ENCODE data around the gene TTC27.
"Not testable (repeated sequence)": the region's sequence is repeated elsewhere in the genome, so short reads cannot be mapped to it uniquely, and the experiment has no call there.

TTC27 gene

DNA sequence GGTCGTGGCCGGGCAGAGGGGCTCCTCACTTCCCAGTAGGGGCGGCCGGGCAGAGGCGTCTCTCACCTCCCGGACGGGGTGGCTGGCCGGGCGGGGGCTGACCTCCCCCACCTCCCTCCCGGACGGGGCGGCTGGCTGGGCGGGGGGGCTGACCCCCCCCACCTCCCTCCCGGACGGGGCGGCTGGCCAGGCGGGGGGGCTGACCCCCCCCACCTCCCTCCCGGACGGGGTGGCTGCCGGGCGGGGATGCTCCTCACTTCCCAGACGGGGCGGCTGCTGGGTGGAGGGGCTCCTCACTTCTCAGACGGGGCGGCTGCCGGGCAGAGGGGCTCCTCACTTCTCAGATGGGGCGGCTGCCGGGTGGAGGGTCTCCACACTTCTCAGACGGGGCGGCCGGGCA lies 126.8 kb downstream of the TTC27 start:
- not testable (repeated sequence) for H3K9me3 ChIP-seq (ENCODE audit: insufficient read depth, low read depth, low read length); H3K4me1 ChIP-seq (ENCODE audit: insufficient read depth, low read length); H3K4me3 ChIP-seq (ENCODE audit: low read length); H3K9ac ChIP-seq (ENCODE audit: low read depth, low read length); H3K27me3 ChIP-seq (ENCODE audit: insufficient read depth, low read length); H3K27ac ChIP-seq (ENCODE audit: low read depth, low read length)
- 87% methylated on average over 28 of the region's 31 CpGs for WGBS
- H3K36me3 ChIP-seq (ENCODE audit: insufficient read depth, low read length) = peaks cover 14% of the 10 kb centered on the region

DNA sequence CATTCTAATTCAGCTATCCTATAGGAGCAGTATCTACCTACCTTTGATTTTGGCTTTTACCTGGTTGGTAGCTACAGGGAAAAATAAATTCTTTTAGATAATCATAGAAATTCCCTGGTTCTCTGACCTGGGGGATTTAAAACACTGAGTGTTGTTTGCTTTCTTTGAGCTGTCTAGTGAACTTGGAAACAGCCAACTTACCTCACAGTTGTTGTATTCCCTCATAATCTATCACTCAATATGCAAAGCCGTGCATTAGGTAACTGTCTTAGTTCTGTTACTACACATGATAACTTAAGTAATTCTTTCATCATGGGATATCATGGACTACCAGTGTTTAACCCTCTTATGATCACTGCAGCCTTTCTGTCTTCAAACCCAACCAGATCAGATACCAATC lies 127.8 kb downstream of the TTC27 start:
- 100% methylated on average over 1 of the region's 1 CpG for WGBS
- Histone ChIP-seq H3K27ac (ENCODE audit: low read depth, low read length) (no peak overlapping the region), H3K4me3 (ENCODE audit: low read length) (no peak overlapping the region), H3K36me3 (ENCODE audit: insufficient read depth, low read length) (peaks cover 18% of the 10 kb centered on the region), H3K9ac (ENCODE audit: low read depth, low read length) (no peak overlapping the region), H3K4me1 (ENCODE audit: insufficient read depth, low read length) (no peaks in the 10 kb centered on the region), H3K9me3 (ENCODE audit: insufficient read depth, low read depth, low read length) (no peaks in the 10 kb centered on the region), H3K27me3 (ENCODE audit: insufficient read depth, low read length) (no peaks in the 10 kb centered on the region)

DNA sequence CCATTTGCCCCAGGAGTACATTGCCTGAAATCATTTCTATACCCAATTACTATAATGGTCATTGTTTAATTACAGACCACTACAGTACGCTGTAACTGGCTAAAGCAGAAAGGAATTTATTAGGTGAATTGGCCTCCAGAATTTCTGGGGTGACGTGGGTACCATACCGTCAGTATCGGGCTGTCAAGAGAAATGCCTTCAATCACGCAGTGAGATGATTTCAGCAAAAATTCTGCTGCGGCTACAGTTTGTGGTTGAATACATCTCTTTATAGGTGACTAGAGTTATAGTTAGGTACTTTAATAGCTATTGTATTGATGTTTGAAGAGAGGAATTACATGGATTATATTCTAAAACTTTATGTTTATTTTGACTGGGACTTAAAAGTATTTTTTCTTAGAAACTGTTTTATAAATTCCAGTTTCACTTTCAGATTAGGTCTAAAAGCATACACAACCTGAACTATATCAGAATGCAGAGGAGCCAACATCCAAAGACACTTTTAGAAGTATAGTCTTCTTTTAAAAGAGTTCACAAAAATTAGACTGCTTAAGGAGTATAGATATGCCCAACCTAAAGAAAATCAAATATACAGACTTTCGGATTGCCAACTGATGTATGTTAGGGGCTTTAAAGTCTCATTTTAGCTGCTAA lies 128.4 kb downstream of the TTC27 start:
- no peaks in the 10 kb centered on the region for H3K4me1 ChIP-seq (ENCODE audit: insufficient read depth, low read length)
- peaks cover 18% of the 10 kb centered on the region for H3K36me3 ChIP-seq (ENCODE audit: insufficient read depth, low read length)
- H3K27me3 ChIP-seq (ENCODE audit: insufficient read depth, low read length) = no peaks in the 10 kb centered on the region
- no peak overlapping the region for H3K9ac ChIP-seq (ENCODE audit: low read depth, low read length)
- no peaks in the 10 kb centered on the region for H3K9me3 ChIP-seq (ENCODE audit: insufficient read depth, low read depth, low read length)
- 95% methylated on average over 7 of the region's 7 CpGs for WGBS
- no peak overlapping the region for H3K4me3 ChIP-seq (ENCODE audit: low read length)
- H3K27ac ChIP-seq (ENCODE audit: low read depth, low read length) = no peak overlapping the region

DNA sequence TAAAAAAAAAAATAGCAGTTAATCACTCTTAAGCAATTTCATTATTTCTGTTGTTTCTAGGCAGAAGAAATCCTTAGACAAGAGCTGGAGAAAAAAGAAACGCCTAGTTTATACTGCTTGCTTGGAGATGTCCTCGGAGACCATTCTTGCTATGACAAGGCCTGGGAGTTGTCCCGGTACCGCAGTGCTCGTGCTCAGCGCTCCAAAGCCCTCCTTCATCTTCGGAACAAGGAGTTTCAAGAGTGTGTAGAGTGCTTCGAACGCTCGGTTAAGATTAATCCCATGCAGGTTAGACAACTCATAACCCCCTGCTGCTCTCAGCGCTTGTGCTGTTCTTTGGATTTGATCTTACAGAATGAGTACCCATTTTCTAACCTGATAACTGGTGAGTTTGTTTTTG lies 130.4 kb downstream of the TTC27 start:
- no peaks in the 10 kb centered on the region for H3K27me3 ChIP-seq (ENCODE audit: insufficient read depth, low read length)
- no peaks in the 10 kb centered on the region for H3K4me1 ChIP-seq (ENCODE audit: insufficient read depth, low read length)
- H3K9me3 ChIP-seq (ENCODE audit: insufficient read depth, low read depth, low read length) = no peaks in the 10 kb centered on the region
- no peak overlapping the region for H3K27ac ChIP-seq (ENCODE audit: low read depth, low read length)
- 97% methylated on average over 11 of the region's 11 CpGs for WGBS
- peaks cover 18% of the 10 kb centered on the region for H3K36me3 ChIP-seq (ENCODE audit: insufficient read depth, low read length)
- no peak overlapping the region for H3K4me3 ChIP-seq (ENCODE audit: low read length)
- H3K9ac ChIP-seq (ENCODE audit: low read depth, low read length) = no peak overlapping the region

- H3K4me1 ChIP-seq (ENCODE audit: insufficient read depth, low read length) = no peaks in the 10 kb centered on the region
- WGBS = 97% methylated on average over 4 of the region's 4 CpGs
- H3K9ac ChIP-seq (ENCODE audit: low read depth, low read length) = no peak overlapping the region
- H3K4me3 ChIP-seq (ENCODE audit: low read length) = no peak overlapping the region
- no peaks in the 10 kb centered on the region for H3K27me3 ChIP-seq (ENCODE audit: insufficient read depth, low read length)
- no peak overlapping the region for H3K27ac ChIP-seq (ENCODE audit: low read depth, low read length)
- H3K9me3 ChIP-seq (ENCODE audit: insufficient read depth, low read depth, low read length) = no peaks in the 10 kb centered on the region
- peaks cover 18% of the 10 kb centered on the region for H3K36me3 ChIP-seq (ENCODE audit: insufficient read depth, low read length)
Observed at GRCh38 chr2:32760628-32761027, 132.8 kb downstream of the TTC27 start.

DNA sequence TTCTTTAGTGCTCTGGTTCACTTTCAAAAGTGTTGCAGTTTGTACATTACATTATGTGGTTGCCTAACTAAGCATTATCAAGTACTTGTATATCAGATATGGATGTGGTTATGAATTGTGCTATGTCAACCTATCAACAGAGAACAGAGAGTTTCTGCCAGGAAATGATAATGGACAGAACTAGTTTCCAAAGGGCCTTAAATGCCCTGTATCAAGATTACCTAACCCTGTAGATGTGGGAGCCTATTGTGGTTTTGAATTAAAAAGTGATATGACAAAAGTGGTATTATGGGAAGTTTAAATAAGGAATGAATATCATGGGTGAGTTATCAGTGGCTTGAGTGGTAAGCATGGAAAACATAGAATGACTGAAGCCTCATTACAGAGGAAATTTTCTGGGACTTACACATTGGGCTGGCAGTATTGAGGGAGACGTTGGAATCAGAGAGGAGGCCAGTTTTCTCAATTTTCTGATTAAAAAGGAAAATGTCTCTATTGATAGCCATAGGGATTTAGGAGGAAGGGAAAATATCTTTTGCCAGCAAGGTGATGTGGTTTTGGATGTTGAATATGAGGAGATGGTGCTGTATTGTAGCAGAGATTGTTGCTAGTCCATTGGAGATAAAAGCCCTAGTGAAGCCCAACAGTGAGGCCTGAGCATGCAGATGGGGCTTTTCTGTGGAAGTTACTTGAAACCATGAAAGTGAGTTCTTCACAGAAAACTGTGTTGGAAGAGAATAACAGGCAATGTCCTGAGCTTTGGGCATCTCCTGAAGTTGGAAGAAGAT lies 140.7 kb downstream of the TTC27 start:
- Histone ChIP-seq H3K27me3 (ENCODE audit: insufficient read depth, low read length) (no peaks in the 10 kb centered on the region), H3K4me3 (ENCODE audit: low read length) (no peak overlapping the region), H3K36me3 (ENCODE audit: insufficient read depth, low read length) (0 out of 2 replicates have a peak, but pooled peaks cover 4% of the 10 kb centered on the region), H3K4me1 (ENCODE audit: insufficient read depth, low read length) (peaks cover 7% of the 10 kb centered on the region; the same call in 1 of the 2 replicates), H3K9ac (ENCODE audit: low read depth, low read length) (no peak overlapping the region), H3K27ac (ENCODE audit: low read depth, low read length) (no peak overlapping the region), H3K9me3 (ENCODE audit: insufficient read depth, low read depth, low read length) (no peaks in the 10 kb centered on the region)
- WGBS = 87% methylated on average over 1 of the region's 1 CpG

GRCh38 chr2:32770360-32770759 lies 142.5 kb downstream of the TTC27 start:
- 93% methylated on average over 5 of the region's 5 CpGs for WGBS
- Histone ChIP-seq H3K27ac (ENCODE audit: low read depth, low read length) (no peak overlapping the region), H3K27me3 (ENCODE audit: insufficient read depth, low read length) (no peaks in the 10 kb centered on the region)

GRCh38 chr2:32772638-32773447 lies 145.0 kb downstream of the TTC27 start:
- H3K36me3 ChIP-seq (ENCODE audit: insufficient read depth, low read length) = no peaks in the 10 kb centered on the region
- H3K4me1 ChIP-seq (ENCODE audit: insufficient read depth, low read length) = peaks cover 7% of the 10 kb centered on the region; the same call in 1 of the 2 replicates
- 51% methylated on average over 4 of the region's 6 CpGs for WGBS
- H3K27me3 ChIP-seq (ENCODE audit: insufficient read depth, low read length) = no peaks in the 10 kb centered on the region
- no peaks in the 10 kb centered on the region for H3K9me3 ChIP-seq (ENCODE audit: insufficient read depth, low read depth, low read length)
- no peak overlapping the region for H3K4me3 ChIP-seq (ENCODE audit: low read length)
- no peak overlapping the region for H3K9ac ChIP-seq (ENCODE audit: low read depth, low read length)
- H3K27ac ChIP-seq (ENCODE audit: low read depth, low read length) = no peak overlapping the region

More at GRCh38 chr2:32770360-32770759, 142.5 kb downstream of the TTC27 start:
- Histone ChIP-seq H3K4me1 (ENCODE audit: insufficient read depth, low read length) (peaks cover 7% of the 10 kb centered on the region; the same call in 1 of the 2 replicates), H3K9ac (ENCODE audit: low read depth, low read length) (no peak overlapping the region), H3K36me3 (ENCODE audit: insufficient read depth, low read length) (0 out of 2 replicates have a peak, but pooled peaks cover 4% of the 10 kb centered on the region), H3K9me3 (ENCODE audit: insufficient read depth, low read depth, low read length) (no peaks in the 10 kb centered on the region), H3K4me3 (ENCODE audit: low read length) (no peak overlapping the region)

DNA sequence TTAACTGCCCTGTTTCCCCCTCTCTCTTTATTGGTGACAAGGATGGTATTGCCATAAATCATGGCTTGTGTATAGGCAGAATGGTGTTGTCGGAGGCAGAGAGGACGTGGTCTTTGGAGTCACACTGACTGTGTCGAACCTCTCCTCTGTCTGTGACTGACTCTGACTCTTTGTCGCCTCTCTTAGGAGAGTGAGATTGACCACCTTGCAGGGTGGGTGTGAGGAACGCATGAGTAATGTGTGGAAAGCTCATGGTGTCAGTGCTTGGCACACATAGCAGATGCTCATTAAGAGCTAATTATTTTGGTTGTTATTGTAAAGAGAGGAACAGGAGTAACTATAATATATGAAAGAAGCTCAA lies 145.6 kb downstream of the TTC27 start:
- H3K9ac ChIP-seq (ENCODE audit: low read depth, low read length) = no peak overlapping the region
- H3K4me1 ChIP-seq (ENCODE audit: insufficient read depth, low read length) = peaks cover 7% of the 10 kb centered on the region; the same call in 1 of the 2 replicates
- 79% methylated on average over 5 of the region's 5 CpGs for WGBS
- H3K27me3 ChIP-seq (ENCODE audit: insufficient read depth, low read length) = no peaks in the 10 kb centered on the region
- H3K27ac ChIP-seq (ENCODE audit: low read depth, low read length) = no peak overlapping the region
- no peaks in the 10 kb centered on the region for H3K9me3 ChIP-seq (ENCODE audit: insufficient read depth, low read depth, low read length)
- H3K4me3 ChIP-seq (ENCODE audit: low read length) = no peak overlapping the region
- no peaks in the 10 kb centered on the region for H3K36me3 ChIP-seq (ENCODE audit: insufficient read depth, low read length)

GRCh38 chr2:32775954-32776353 lies 148.1 kb downstream of the TTC27 start:
- H3K27me3 ChIP-seq (ENCODE audit: insufficient read depth, low read length) = no peaks in the 10 kb centered on the region
- WGBS = 92% methylated on average over 1 of the region's 1 CpG
- H3K27ac ChIP-seq (ENCODE audit: low read depth, low read length) = no peak overlapping the region
- peaks cover 7% of the 10 kb centered on the region; the same call in 1 of the 2 replicates for H3K4me1 ChIP-seq (ENCODE audit: insufficient read depth, low read length)
- no peak overlapping the region for H3K9ac ChIP-seq (ENCODE audit: low read depth, low read length)
- 0 out of 2 replicates have a peak, but pooled peaks cover 6% of the 10 kb centered on the region for H3K9me3 ChIP-seq (ENCODE audit: insufficient read depth, low read depth, low read length)
- H3K36me3 ChIP-seq (ENCODE audit: insufficient read depth, low read length) = peaks cover 8% of the 10 kb centered on the region; the same call in 1 of the 2 replicates
- no peak overlapping the region for H3K4me3 ChIP-seq (ENCODE audit: low read length)

DNA sequence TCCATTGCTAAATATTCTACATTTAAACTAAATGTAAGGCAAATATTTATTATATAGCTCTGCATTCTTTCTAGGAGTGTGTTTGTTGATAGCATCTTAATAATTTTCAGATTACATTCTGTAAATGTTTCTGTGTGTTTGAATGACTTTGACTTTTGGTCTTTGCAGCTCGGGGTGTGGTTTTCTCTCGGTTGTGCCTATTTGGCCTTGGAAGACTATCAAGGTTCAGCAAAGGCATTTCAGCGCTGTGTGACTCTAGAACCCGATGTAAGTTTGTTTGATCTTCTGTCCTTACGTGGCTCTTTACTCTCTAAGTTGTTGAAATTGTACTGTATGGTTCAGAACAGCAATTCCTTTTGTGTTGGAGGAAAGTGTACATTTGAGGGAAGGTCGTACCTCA lies 149.9 kb downstream of the TTC27 start:
- Histone ChIP-seq H3K27me3 (ENCODE audit: insufficient read depth, low read length) (no peaks in the 10 kb centered on the region), H3K9me3 (ENCODE audit: insufficient read depth, low read depth, low read length) (peaks cover 9% of the 10 kb centered on the region; the same call in 1 of the 2 replicates), H3K9ac (ENCODE audit: low read depth, low read length) (no peak overlapping the region), H3K36me3 (ENCODE audit: insufficient read depth, low read length) (peaks cover 17% of the 10 kb centered on the region; the same call in 1 of the 2 replicates), H3K4me3 (ENCODE audit: low read length) (no peak overlapping the region), H3K4me1 (ENCODE audit: insufficient read depth, low read length) (peaks cover 7% of the 10 kb centered on the region; the same call in 1 of the 2 replicates), H3K27ac (ENCODE audit: low read depth, low read length) (no peak overlapping the region)
- WGBS = 95% methylated on average over 6 of the region's 6 CpGs

Measured in HUES64 (cell line).